MCF 10A (cell line): ENCODE data around the gene OSBPL9. TPM values are rescaled to one million over a fixed set of nuclear protein-coding genes. Genes with fewer than 3 reads are reported as not detected.
A peak's percentile ranks its signal among the peaks of the same experiment; 100 is the strongest.

ENCODE experiments used
- BruUV-seq: library from RNA; stranded (reverse); fragments of 400-500 nt; replicated peaks from 2 replicates; lab custom pipeline; 2021; lab: Mats Ljungman, UMichigan
- CTCF ChIA-PET: fragments of 300-600 bp; sonication (Branson Sonifier 250); formaldehyde crosslinking; extraction: SDS; loops from one replicate; lab custom pipeline; 2021; ENCODE audit warnings: antibody characterized with exemption, inconsistent platforms; lab: Yijun Ruan, JAX
- POLR2A ChIA-PET: fragments of 300-600, 350-650 bp; sonication (Branson Sonifier 250); formaldehyde crosslinking; extraction: SDS; loops from one replicate; lab custom pipeline; 2020; ENCODE audit warnings: antibody characterized with exemption, inconsistent platforms; lab: Yijun Ruan, JAX
- DNase-seq: peaks from one replicate; pipeline ENCODE4 v3.0.0-alpha.2; 2018; ENCODE audit not compliant: unreplicated experiment
- H3K27ac Mint-ChIP-seq: one replicate; pipeline ENCODE4 v1.8.0; 2022; ENCODE audit warnings: mild to moderate bottlenecking, low read depth, mixed read lengths; ENCODE audit not compliant: unreplicated experiment
- H3K27me3 Mint-ChIP-seq: one replicate; pipeline ENCODE4 v1.8.0; 2022; ENCODE audit warnings: mixed read lengths; ENCODE audit not compliant: insufficient read depth, unreplicated experiment
- H3K36me3 Mint-ChIP-seq: one replicate; pipeline ENCODE4 v1.8.0; 2022; ENCODE audit warnings: mild to moderate bottlenecking, moderate library complexity, mixed read lengths; ENCODE audit not compliant: insufficient read depth, unreplicated experiment
- H3K4me1 Mint-ChIP-seq: one replicate; pipeline ENCODE4 v1.8.0; 2022; ENCODE audit warnings: mixed read lengths; ENCODE audit not compliant: insufficient read depth, unreplicated experiment
- H3K4me3 Mint-ChIP-seq: one replicate; pipeline ENCODE4 v1.8.0; 2022; ENCODE audit warnings: mild to moderate bottlenecking, moderate library complexity, mixed read lengths; ENCODE audit not compliant: unreplicated experiment
- H3K9me3 Mint-ChIP-seq: one replicate; pipeline ENCODE4 v1.8.0; 2022; ENCODE audit warnings: mixed read lengths; ENCODE audit not compliant: unreplicated experiment
- CTCF ChIP-seq: fragments of 200-600 bp; IDR thresholded peaks from one replicate; pipeline ENCODE4 v1.8.0; 2022; ENCODE audit warnings: antibody characterized with exemption, mild to moderate bottlenecking; ENCODE audit not compliant: unreplicated experiment
- intact Hi-C: fragments of 100-400 bp; cut with micrococcal nuclease; formaldehyde crosslinking; loops from 2 replicates; pipeline ENCODE4 v1.14.1; 2022
- total RNA-seq: library from RNA; stranded (reverse); gene quantifications from 2 replicates; pipeline ENCODE4 v1.2.3, GENCODE V29; 2022

Gene OSBPL9
- total RNA-seq, 1 experiment from 2014 or later = 51.7 TPM

- Mint-ChIP-seq H3K27ac (no peak overlapping the region), H3K9me3 (no peaks in the 10 kb centered on the region), H3K27me3 (no peaks in the 10 kb centered on the region), H3K36me3 (peaks cover 30% of the 10 kb centered on the region), H3K4me1 (no peaks in the 10 kb centered on the region), H3K4me3 (no peak overlapping the region)
- no TSS peak for BruUV-seq
- intact Hi-C loops = no loop called here
- CTCF ChIA-PET = interaction anchor here (0.8 to 1.1 kb wide), 2 partner anchors 8 to 15 kb away, joined by 3 to 4 read pairs; no protein-coding TSS in a partner anchor
- TF ChIP-seq CTCF = no peak
- DNase-seq = no peak
- POLR2A ChIA-PET = interaction anchor here (0.6 to 1.7 kb wide), 2 partner anchors 14 to 22 kb away, joined by 3 to 6 read pairs; no protein-coding TSS in a partner anchor
Observed at GRCh38 chr1:51752073-51752948, 135.4 kb downstream of the OSBPL9 start.

GRCh38 chr1:51753969-51754368 is 137.1 kb downstream of the OSBPL9 start:
- no TSS peak for BruUV-seq
- no peaks in the 10 kb centered on the region for H3K27me3 Mint-ChIP-seq
- no peaks in the 10 kb centered on the region for H3K9me3 Mint-ChIP-seq
- intact Hi-C loops = no loop called here
- H3K27ac Mint-ChIP-seq = peak overlapping the region; percentile 39
- peaks cover 27% of the 10 kb centered on the region for H3K36me3 Mint-ChIP-seq
- ChIA-PET CTCF (interaction anchor here (0.6 to 1.4 kb wide), 3 partner anchors 14 to 228 kb away, joined by 3 to 4 read pairs (median 3); no protein-coding TSS in a partner anchor), POLR2A (interaction anchor here (1.6 kb wide), 1 partner anchor 15 kb away, joined by 8 read pairs; no protein-coding TSS in a partner anchor)
- no peak for DNase-seq
- H3K4me1 Mint-ChIP-seq = no peaks in the 10 kb centered on the region
- no peak overlapping the region for H3K4me3 Mint-ChIP-seq
- no peak for TF ChIP-seq CTCF

GRCh38 chr1:51754666-51755065 is 137.8 kb downstream of the OSBPL9 start:
- Mint-ChIP-seq H3K27ac (no peak overlapping the region), H3K27me3 (no peaks in the 10 kb centered on the region), H3K4me3 (no peak overlapping the region), H3K36me3 (peaks cover 26% of the 10 kb centered on the region), H3K4me1 (peaks cover 3% of the 10 kb centered on the region), H3K9me3 (no peaks in the 10 kb centered on the region)
- intact Hi-C loops = no loop called here
- ChIA-PET CTCF (no interaction called here), POLR2A (interaction anchor here (0.6 to 1.6 kb wide), 2 partner anchors 16 to 21 kb away, joined by 4 to 8 read pairs; no protein-coding TSS in a partner anchor)
- no peak for DNase-seq
- BruUV-seq = no TSS peak
- TF ChIP-seq CTCF = no peak

GRCh38 chr1:51755437-51755836 is 138.5 kb downstream of the OSBPL9 start:
- CTCF ChIA-PET = interaction anchor here (2.9 kb wide), 1 partner anchor 13 kb away, joined by 13 read pairs; no protein-coding TSS in a partner anchor
- TF ChIP-seq CTCF = no peak
- Mint-ChIP-seq H3K27me3 (no peaks in the 10 kb centered on the region), H3K4me3 (no peak overlapping the region), H3K36me3 (peaks cover 30% of the 10 kb centered on the region), H3K9me3 (no peaks in the 10 kb centered on the region), H3K4me1 (peaks cover 5% of the 10 kb centered on the region), H3K27ac (no peak overlapping the region)
- intact Hi-C loops = no loop called here
- POLR2A ChIA-PET = interaction anchor here (1.2 kb wide), 1 partner anchor 138 kb away, joined by 3 read pairs; the partner anchor contains the start of gene OSBPL9
- DNase-seq = no peak
- no TSS peak for BruUV-seq
